Measurements from ENCODE around the gene TGFBI.

TGFBI gene

DNA sequence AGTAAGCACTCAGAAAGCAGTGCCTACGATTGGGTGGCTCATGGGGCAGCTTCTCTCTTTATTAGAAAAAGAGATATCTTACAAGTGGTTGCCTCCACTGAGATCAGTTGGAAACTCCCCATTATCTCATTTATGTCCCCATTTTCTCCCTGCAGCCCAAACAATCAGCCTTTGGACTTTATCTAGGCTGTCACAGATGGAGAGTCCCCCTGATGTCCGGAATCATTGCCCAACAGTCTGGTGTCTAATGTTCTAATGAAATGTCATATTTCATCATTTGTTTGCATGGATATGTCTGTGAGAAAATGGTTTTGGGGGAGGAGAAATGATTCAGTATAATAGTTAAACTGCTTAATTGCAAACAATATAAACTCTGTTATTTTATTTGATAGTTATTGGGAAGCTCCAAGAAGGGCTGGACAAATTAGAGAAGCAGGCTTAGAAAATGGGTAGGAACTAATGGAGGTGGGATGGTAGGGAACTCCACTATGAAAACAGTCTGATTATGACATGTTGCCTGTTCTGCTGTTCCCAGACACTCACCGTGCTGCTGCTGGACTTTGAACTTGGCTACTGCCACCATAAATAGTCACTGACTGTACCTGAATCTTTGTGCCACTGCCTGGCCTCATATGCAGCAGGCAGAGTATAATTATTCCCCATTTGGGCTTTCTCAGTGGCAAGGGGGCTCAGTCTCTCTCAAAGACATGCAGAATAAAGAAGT, 65.6 kb downstream of the TGFBI start:
- TF ChIP-seq, protein P1, sequence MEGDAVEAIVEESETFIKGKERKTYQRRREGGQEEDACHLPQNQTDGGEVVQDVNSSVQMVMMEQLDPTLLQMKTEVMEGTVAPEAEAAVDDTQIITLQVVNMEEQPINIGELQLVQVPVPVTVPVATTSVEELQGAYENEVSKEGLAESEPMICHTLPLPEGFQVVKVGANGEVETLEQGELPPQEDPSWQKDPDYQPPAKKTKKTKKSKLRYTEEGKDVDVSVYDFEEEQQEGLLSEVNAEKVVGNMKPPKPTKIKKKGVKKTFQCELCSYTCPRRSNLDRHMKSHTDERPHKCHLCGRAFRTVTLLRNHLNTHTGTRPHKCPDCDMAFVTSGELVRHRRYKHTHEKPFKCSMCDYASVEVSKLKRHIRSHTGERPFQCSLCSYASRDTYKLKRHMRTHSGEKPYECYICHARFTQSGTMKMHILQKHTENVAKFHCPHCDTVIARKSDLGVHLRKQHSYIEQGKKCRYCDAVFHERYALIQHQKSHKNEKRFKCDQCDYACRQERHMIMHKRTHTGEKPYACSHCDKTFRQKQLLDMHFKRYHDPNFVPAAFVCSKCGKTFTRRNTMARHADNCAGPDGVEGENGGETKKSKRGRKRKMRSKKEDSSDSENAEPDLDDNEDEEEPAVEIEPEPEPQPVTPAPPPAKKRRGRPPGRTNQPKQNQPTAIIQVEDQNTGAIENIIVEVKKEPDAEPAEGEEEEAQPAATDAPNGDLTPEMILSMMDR (IDR thresholded peaks at IDR 0.05; ENCODE audit: low read depth, low read length) = no peak
- H3K4me3 ChIP-seq (ENCODE audit: low read depth, low read length) = no peak overlapping the region

DNA sequence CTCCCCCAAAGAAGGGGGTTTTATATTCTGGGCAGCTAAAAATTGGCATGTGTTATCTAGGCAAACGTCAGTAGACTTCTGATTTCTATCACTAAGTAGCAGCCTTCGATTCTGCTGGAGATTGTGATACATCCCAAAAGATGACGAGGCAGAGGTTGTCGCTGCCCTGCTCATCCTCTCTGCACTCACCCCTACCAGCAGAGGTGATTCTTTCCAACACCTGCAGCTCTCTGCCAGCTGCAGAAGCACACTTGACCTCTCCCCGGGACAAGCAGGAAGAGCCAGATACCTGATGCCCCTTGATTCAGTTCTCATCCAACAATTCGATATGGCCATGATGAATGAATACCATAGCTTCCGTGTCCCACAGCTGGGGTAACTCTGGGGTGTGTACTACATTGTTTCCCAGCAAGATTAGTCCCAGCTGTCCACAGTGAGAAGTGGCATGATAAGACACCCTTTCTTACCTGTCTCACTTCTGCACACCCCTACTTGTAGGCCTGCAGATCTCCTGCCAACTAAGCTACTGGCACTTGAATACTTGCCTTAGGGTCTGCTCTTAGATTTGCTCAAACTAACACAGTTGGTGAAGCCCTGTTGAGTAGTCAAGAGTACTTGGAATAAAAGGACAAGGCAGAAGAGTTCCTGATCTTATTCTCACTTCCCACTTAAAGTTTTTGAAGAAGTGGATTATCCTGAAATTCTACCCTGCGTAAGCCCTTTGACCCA, 66.3 kb downstream of the TGFBI start:
- no peak overlapping the region for H3K4me3 ChIP-seq (ENCODE audit: low read depth, low read length)
- TF ChIP-seq, protein P1 (IDR thresholded peaks at IDR 0.05; ENCODE audit: low read depth, low read length) = no peak

- TF ChIP-seq, protein P1 (IDR thresholded peaks at IDR 0.05; ENCODE audit: low read depth, low read length) = no peak
- no peak overlapping the region for H3K4me3 ChIP-seq (ENCODE audit: low read depth, low read length)
These were observed 69.4 kb downstream of the TGFBI start for GRCh38 chr5:136098176-136098575.

GRCh38 chr5:136099870-136100269, 71.1 kb downstream of the TGFBI start:
- no peak overlapping the region for H3K4me3 ChIP-seq (ENCODE audit: low read depth, low read length)
- TF ChIP-seq, protein P1 (IDR thresholded peaks at IDR 0.05; ENCODE audit: low read depth, low read length) = no peak

DNA sequence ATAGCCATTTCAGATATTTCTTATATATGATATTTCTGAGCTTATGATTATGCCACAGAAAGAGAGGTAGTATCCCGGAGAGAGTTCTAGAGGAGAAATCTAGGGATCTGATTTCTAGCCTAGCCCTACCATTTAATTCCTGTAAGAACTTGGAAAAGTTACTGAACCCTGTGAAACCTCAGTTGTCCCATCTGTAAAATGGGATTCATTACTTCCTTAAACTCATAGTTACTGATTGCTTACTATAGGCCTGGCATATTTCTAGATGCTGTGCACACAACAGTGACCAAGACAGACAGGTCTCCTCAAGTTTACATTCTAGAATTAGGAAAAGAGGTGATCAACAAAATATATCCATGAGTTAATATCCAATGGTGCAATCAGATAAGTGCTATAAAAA, 73.1 kb downstream of the TGFBI start:
- H3K4me3 ChIP-seq (ENCODE audit: low read depth, low read length) = no peak overlapping the region
- TF ChIP-seq, protein P1 (IDR thresholded peaks at IDR 0.05; ENCODE audit: low read depth, low read length) = no peak

GRCh38 chr5:136103118-136103517, 74.3 kb downstream of the TGFBI start:
- TF ChIP-seq, protein P1 (IDR thresholded peaks at IDR 0.05; ENCODE audit: low read depth, low read length) = no peak
- no peak overlapping the region for H3K4me3 ChIP-seq (ENCODE audit: low read depth, low read length)

GRCh38 chr5:136104306-136104965, 75.6 kb downstream of the TGFBI start:
- H3K4me3 ChIP-seq (ENCODE audit: low read depth, low read length) = no peak overlapping the region
- TF ChIP-seq, protein P1 (IDR thresholded peaks at IDR 0.05; ENCODE audit: low read depth, low read length) = no peak
